CD14-positive monocyte (primary cell): ENCODE measurements around the gene TNN. TPM values are rescaled to one million over a fixed set of nuclear protein-coding genes. Genes with fewer than 3 reads are reported as not detected.

Experiments
- DNase-seq, 3 donors: peaks; one replicate each; pipeline ENCODE4 v3.0.0-alpha.2; 2011 to 2022
- H2AFZ ChIP-seq: 2 replicates; pipeline ENCODE4 v1.6.0; 2012; ENCODE audit warnings: mild to moderate bottlenecking, low read depth, low read length, inconsistent platforms; ENCODE audit not compliant: insufficient read depth, poor library complexity, severe bottlenecking
- H3K27ac ChIP-seq, 2 donors: 1 replicate in 1 of 2; 2 replicates in 1 of 2; pipeline ENCODE4 v1.5.1; 2012 to 2013; ENCODE audit warnings: low read length in 2 of 2, control low read depth in 1 of 2, inconsistent platforms in 1 of 2, low read depth in 1 of 2, mild to moderate bottlenecking in 1 of 2
- H3K27me3 ChIP-seq, 2 donors: one replicate each; pipeline versions ENCODE4 v1.6.0 to v1.6.1; 2011 to 2013; ENCODE audit warnings: low read length in 2 of 2; ENCODE audit not compliant: control insufficient read depth in 2 of 2, insufficient read depth in 2 of 2
- H3K36me3 ChIP-seq, 2 donors: replicated peaks in 1 of 2; 1 replicate in 1 of 2; 2 replicates in 1 of 2; pipeline versions ENCODE4 v1.5.1 to v1.6.1; 2012 to 2013; ENCODE audit warnings: low read length in 2 of 2, control low read depth in 1 of 2, inconsistent platforms in 1 of 2, mild to moderate bottlenecking in 1 of 2; ENCODE audit not compliant: insufficient read depth in 2 of 2, control insufficient read depth in 1 of 2
- H3K4me1 ChIP-seq, 2 donors: 1 replicate in 1 of 2; 2 replicates in 1 of 2; pipeline versions ENCODE4 v1.5.1 to v1.6.1; 2012 to 2013; ENCODE audit warnings: low read length in 2 of 2, control low read depth in 1 of 2, inconsistent platforms in 1 of 2, mild to moderate bottlenecking in 1 of 2, moderate library complexity in 1 of 2; ENCODE audit not compliant: insufficient read depth in 2 of 2, control insufficient read depth in 1 of 2
- H3K4me2 ChIP-seq: replicated peaks from 2 replicates; pipeline ENCODE3; 2012; ENCODE audit warnings: low read length, moderate library complexity, mild to moderate bottlenecking; ENCODE audit not compliant: poor library complexity, severe bottlenecking; ENCODE audit errors: extremely low read depth
- H3K4me3 ChIP-seq, 3 experiments: fragments of 200-600 bp in 1 of 3; sonication (generic) in 1 of 3; replicated peaks in 1 of 3; 1 replicate in 2 of 3; 2 replicates in 1 of 3; pipeline ENCODE4 v1.5.1; 2011 to 2013; ENCODE audit warnings: low read length in 3 of 3, mild to moderate bottlenecking in 3 of 3, control low read depth in 2 of 3, low read depth in 2 of 3, inconsistent platforms in 1 of 3, moderate library complexity in 1 of 3
- H3K79me2 ChIP-seq: 2 replicates; pipeline ENCODE4 v1.6.0; 2012; ENCODE audit warnings: mild to moderate bottlenecking, control low read depth, inconsistent platforms, low read length, moderate library complexity; ENCODE audit not compliant: insufficient read depth
- H3K9ac ChIP-seq: 2 replicates; pipeline ENCODE4 v1.6.0; 2017; ENCODE audit warnings: low read length, mild to moderate bottlenecking; ENCODE audit not compliant: insufficient read depth, poor library complexity, severe bottlenecking
- H3K9me3 ChIP-seq, 2 donors: replicated peaks in 1 of 2; 1 replicate in 1 of 2; 2 replicates in 1 of 2; pipeline versions ENCODE4 v1.5.1 to v1.6.1; 2012 to 2013; ENCODE audit warnings: low read length in 2 of 2, control low read depth in 1 of 2; ENCODE audit not compliant: control insufficient read depth in 1 of 2, insufficient read depth in 1 of 2
- H4K20me1 ChIP-seq: 2 replicates; pipeline ENCODE4 v1.6.0; 2012; ENCODE audit warnings: mild to moderate bottlenecking, low read length, control low read depth, moderate library complexity; ENCODE audit not compliant: insufficient read depth
- H3K27ac Mint-ChIP-seq, 7 donors: one replicate each; pipeline ENCODE4 v1.8.0; 2020; ENCODE audit warnings: mild to moderate bottlenecking in 7 of 7, mixed read lengths in 7 of 7, moderate library complexity in 6 of 7, inconsistent platforms in 2 of 7
- H3K27me3 Mint-ChIP-seq, 3 donors: one replicate each; pipeline ENCODE4 v1.8.0; 2021 to 2022; ENCODE audit warnings: low read depth in 3 of 3, mild to moderate bottlenecking in 3 of 3, mixed read lengths in 3 of 3, moderate library complexity in 3 of 3, inconsistent platforms in 1 of 3
- H3K36me3 Mint-ChIP-seq, 2 donors: one replicate each; pipeline ENCODE4 v1.8.0; 2020; ENCODE audit warnings: mixed read lengths in 2 of 2, inconsistent platforms in 1 of 2, mild to moderate bottlenecking in 1 of 2
- H3K4me1 Mint-ChIP-seq: one replicate; pipeline ENCODE4 v1.8.0; 2020; ENCODE audit warnings: mild to moderate bottlenecking, mixed read lengths
- H3K4me3 Mint-ChIP-seq, 2 donors: one replicate each; pipeline ENCODE4 v1.8.0; 2020; ENCODE audit warnings: mild to moderate bottlenecking in 2 of 2, mixed read lengths in 2 of 2, moderate library complexity in 1 of 2
- H3K9me3 Mint-ChIP-seq, 7 donors: one replicate each; pipeline ENCODE4 v1.8.0; 2020 to 2022; ENCODE audit warnings: mixed read lengths in 7 of 7, mild to moderate bottlenecking in 6 of 7, moderate library complexity in 6 of 7, inconsistent platforms in 2 of 7
- WGBS: methylation state at CpG from one replicate; pipeline ENCODE4 v1.1.5; 2013; ENCODE audit warnings: missing lambda C conversion rate; ENCODE audit not compliant: insufficient coverage; 5-methylcytosine and 5-hydroxymethylcytosine counted together
- intact Hi-C, 2 donors: fragments of 100-400 bp; cut with micrococcal nuclease; formaldehyde crosslinking; loops; one replicate each; pipeline versions ENCODE4 v1.15.0 to v1.15.1; 2023
- polyA plus RNA-seq, 3 donors: library from polyadenylated mRNA; depleted of rRNA in 1 of 3; unstranded in 2 of 3; stranded (reverse) in 1 of 3; fragments of 300-500 nt in 2 of 3; fragments of >200 nt in 1 of 3; fragmentation: Illumina TruSeq in 2 of 3; gene quantifications; 1 replicate in 2 of 3; 2 replicates in 1 of 3; pipeline ENCODE4 v1.2.3, GENCODE V29; 2012 to 2021
- TF ChIP-seq, protein P1 (sequence below): fragments of 200-600 bp; IDR thresholded peaks from one replicate; pipeline ENCODE4 v1.8.0; 2022; ENCODE audit warnings: antibody characterized with exemption, mild to moderate bottlenecking

TNN gene
- polyA plus RNA-seq, 3 donors, result not detected

DNA sequence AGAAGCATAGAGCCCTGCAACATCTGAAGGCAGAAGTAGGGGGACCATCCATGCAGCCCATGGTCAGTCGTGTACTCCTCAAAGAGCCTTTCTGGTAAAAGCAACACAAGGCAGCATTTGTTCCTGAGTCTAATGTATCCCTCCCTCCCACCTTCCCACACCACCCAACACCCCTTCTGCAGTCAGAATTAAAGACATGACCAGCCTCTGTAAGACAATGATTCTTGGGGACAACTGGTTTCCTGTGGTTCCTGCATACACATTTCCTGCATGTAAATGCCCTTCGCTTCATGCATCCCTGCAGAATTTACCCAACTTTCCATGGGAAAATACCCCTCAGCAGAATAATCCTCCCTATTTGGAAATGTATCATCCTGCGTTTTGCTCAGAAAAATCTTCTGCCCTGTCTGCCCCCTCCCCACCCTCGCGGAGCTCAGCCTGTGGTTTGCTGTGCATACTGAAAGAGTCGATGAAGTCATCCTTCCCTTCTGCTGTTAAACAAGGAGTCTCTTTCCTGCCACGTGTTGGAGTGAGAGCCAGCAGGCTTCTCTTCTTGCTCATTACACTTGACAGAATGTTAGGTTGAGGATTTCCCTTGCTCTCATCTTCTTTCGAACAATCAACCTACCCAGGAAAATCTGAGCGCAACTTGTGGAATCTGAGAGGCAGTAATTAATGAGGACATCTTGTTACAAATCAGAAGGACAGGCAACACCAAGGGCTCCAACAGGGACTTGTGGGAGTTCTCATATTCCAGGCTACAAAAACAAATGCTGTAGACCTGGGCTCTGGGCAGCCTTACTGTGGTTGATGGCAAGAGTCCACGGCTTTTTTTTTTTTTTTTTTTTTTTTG, 4.7 kb downstream of the TNN start:
- Mint-ChIP-seq H3K9me3 (no peaks in the 10 kb centered on the region), H3K4me1 (peaks cover 50% of the 10 kb centered on the region), H3K4me3 (peak overlapping the region; percentile 74 to 90), H3K27me3 (peaks cover 0 to 5% (median 2%) of the 10 kb centered on the region in 3 donors), H3K27ac (peak overlapping the region in 5 of 7 donors; percentile 27 to 81 (median 43)), H3K36me3 (no peaks in the 10 kb centered on the region)
- 3% methylated on average over 5 of the region's 10 CpGs for WGBS
- H3K4me3 ChIP-seq, result peak overlapping the region in 2 of 3 experiments; percentile 28 to 58
- TF ChIP-seq, protein P1, sequence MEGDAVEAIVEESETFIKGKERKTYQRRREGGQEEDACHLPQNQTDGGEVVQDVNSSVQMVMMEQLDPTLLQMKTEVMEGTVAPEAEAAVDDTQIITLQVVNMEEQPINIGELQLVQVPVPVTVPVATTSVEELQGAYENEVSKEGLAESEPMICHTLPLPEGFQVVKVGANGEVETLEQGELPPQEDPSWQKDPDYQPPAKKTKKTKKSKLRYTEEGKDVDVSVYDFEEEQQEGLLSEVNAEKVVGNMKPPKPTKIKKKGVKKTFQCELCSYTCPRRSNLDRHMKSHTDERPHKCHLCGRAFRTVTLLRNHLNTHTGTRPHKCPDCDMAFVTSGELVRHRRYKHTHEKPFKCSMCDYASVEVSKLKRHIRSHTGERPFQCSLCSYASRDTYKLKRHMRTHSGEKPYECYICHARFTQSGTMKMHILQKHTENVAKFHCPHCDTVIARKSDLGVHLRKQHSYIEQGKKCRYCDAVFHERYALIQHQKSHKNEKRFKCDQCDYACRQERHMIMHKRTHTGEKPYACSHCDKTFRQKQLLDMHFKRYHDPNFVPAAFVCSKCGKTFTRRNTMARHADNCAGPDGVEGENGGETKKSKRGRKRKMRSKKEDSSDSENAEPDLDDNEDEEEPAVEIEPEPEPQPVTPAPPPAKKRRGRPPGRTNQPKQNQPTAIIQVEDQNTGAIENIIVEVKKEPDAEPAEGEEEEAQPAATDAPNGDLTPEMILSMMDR, result no peak
- H3K27me3 ChIP-seq, result no peaks in the 10 kb centered on the region
- H3K36me3 ChIP-seq, result no peaks in the 10 kb centered on the region
- H4K20me1 ChIP-seq, result no peaks in the 10 kb centered on the region
- H2AFZ ChIP-seq, result peak overlapping the region; percentile 32
- peaks cover 28 to 32% of the 10 kb centered on the region in 2 donors for H3K4me1 ChIP-seq
- H3K4me2 ChIP-seq, result peak overlapping the region; percentile 61
- no peaks in the 10 kb centered on the region for H3K9me3 ChIP-seq
- H3K27ac ChIP-seq, result peak overlapping the region in 1 of 2 donors; percentile 42
- peak overlapping the region; percentile 19 for H3K9ac ChIP-seq
- peak; percentile 19 to 53 (median 20) for DNase-seq
- intact Hi-C loops, result no loop called here
- no peaks in the 10 kb centered on the region for H3K79me2 ChIP-seq

DNA sequence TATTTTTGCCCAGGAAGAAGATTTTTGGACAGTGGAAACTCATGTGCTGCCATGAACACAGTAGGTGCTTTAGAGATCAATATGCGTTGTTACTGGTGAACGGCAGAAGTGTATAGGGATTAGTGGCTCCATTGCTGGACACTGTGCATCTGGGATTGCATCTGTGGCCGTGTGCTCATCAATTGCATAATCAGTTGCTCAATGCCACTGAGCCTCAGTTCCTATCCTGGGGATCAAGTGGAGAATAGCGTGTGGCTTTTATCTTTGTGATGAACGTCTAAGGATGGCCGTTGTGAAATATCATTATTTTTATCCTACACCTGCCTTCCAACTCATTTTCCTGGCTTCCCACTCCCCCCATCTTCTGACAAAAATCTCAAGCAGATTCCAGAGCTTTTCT, 5.4 kb downstream of the TNN start:
- peak overlapping the region in 1 of 3 experiments; percentile 58 for H3K4me3 ChIP-seq
- no peaks in the 10 kb centered on the region for H3K36me3 ChIP-seq
- 0% methylated on average over 2 of the region's 6 CpGs for WGBS
- H2AFZ ChIP-seq, result peak overlapping the region; percentile 32
- H3K4me1 Mint-ChIP-seq, result peaks cover 50% of the 10 kb centered on the region
- H3K9ac ChIP-seq, result peak overlapping the region; percentile 19
- peaks cover 0 to 3% (median 2%) of the 10 kb centered on the region in 3 donors for H3K27me3 Mint-ChIP-seq
- H3K27me3 ChIP-seq, result no peaks in the 10 kb centered on the region
- peak; percentile 42 to 76 (median 71) for DNase-seq
- peak overlapping the region; percentile 74 to 90 for H3K4me3 Mint-ChIP-seq
- H3K4me2 ChIP-seq, result peak overlapping the region; percentile 61
- H3K4me1 ChIP-seq, result peaks cover 28 to 32% of the 10 kb centered on the region in 2 donors
- no peaks in the 10 kb centered on the region for H3K9me3 ChIP-seq
- H3K36me3 Mint-ChIP-seq, result no peaks in the 10 kb centered on the region
- no peaks in the 10 kb centered on the region for H3K9me3 Mint-ChIP-seq
- TF ChIP-seq, protein P1, result no peak
- peak overlapping the region in 1 of 2 donors; percentile 42 for H3K27ac ChIP-seq
- H3K27ac Mint-ChIP-seq, result peak overlapping the region in 6 of 7 donors; percentile 31 to 75 (median 65)
- intact Hi-C loops, result no loop called here
- no peaks in the 10 kb centered on the region for H3K79me2 ChIP-seq
- H4K20me1 ChIP-seq, result no peaks in the 10 kb centered on the region
